ENCODE measurements around the gene AKAP13.
"Not testable (repeated sequence)": the region's sequence is repeated elsewhere in the genome, so short reads cannot be mapped to it uniquely, and the experiment has no call there.

AKAP13 gene

GRCh38 chr15:85500060-85500708, 119.8 kb downstream of the AKAP13 start:
- DNase-seq (ENCODE audit: low read depth): no peak

- DNase-seq (ENCODE audit: low read depth): no peak
Measured at GRCh38 chr15:85500729-85501128, 120.3 kb downstream of the AKAP13 start.

GRCh38 chr15:85501574-85501973, 121.2 kb downstream of the AKAP13 start:
- DNase-seq (ENCODE audit: low read depth): no peak

GRCh38 chr15:85503151-85503799, 122.9 kb downstream of the AKAP13 start:
- no peak for DNase-seq (ENCODE audit: low read depth)

- DNase-seq (ENCODE audit: low read depth): no peak
Measured at GRCh38 chr15:85504749-85505676, 124.6 kb downstream of the AKAP13 start.

DNA sequence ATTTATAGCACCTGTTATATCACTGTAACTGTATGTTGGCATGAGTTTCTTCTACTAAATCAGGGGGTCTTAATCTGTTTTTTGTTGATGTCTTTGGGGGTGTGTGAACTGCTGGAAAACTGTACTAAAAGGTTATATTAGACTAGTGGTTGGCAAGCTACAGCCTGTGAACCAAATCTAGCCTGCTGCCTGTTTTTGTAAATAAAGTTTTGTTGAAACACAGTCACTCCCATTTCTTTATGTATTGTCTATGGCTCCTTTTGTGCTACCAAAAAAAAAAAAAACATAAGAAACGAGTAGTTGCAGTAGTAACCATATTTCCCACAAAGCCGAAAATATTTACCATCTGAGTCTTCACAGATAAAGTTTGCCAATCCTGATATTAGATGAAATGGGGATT, 126.7 kb downstream of the AKAP13 start:
- no peak for DNase-seq (ENCODE audit: low read depth)

DNA sequence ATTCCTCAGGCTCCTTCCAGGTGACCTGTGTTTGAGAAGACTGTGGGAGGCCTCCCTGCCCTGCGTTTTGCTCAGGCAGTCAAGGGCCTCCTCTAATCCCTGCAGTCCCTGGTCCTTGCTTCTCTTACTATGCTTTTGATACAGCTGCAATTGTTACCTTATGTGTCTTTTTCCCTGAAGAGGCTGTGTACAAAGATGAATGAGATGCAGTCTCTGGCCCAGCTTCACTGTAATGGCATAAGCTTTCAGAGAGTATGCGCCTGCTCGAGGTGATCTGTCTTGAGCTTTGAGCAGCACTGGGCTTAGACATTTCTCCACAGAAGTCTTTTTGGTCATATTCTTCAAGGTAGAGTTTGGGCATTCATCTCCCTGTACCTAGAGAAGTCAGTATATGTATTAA, 129.6 kb downstream of the AKAP13 start:
- no peak for DNase-seq (ENCODE audit: low read depth)

- DNase-seq (ENCODE audit: low read depth): no peak
Measured at GRCh38 chr15:85514413-85514812, 134.0 kb downstream of the AKAP13 start.

GRCh38 chr15:85515212-85515611, 134.8 kb downstream of the AKAP13 start:
- no peak for DNase-seq (ENCODE audit: low read depth)

DNA sequence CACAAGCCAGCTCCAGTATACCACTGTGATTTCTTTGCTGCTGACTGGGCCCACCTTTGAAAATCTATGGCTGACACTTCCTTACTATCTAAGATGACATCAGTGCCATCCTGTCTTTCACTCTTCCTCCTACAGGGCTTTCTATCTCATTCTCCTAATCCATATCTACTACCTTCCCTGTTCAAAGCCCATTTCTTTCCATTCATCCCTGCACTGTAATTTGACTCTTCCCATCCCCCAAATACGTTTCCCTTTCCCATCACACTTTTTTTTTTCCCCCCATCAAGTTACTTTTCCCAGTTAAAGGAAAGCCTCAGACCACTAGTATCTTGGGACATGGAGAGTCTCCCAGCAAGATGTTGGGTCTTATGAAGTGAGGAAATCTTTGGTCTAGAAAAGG, 136.7 kb downstream of the AKAP13 start:
- DNase-seq (ENCODE audit: low read depth): no peak

- DNase-seq (ENCODE audit: low read depth): no peak
Measured at GRCh38 chr15:85518979-85519761, 138.8 kb downstream of the AKAP13 start.

GRCh38 chr15:85520650-85521049, 140.2 kb downstream of the AKAP13 start:
- no peak for DNase-seq (ENCODE audit: low read depth)

DNA sequence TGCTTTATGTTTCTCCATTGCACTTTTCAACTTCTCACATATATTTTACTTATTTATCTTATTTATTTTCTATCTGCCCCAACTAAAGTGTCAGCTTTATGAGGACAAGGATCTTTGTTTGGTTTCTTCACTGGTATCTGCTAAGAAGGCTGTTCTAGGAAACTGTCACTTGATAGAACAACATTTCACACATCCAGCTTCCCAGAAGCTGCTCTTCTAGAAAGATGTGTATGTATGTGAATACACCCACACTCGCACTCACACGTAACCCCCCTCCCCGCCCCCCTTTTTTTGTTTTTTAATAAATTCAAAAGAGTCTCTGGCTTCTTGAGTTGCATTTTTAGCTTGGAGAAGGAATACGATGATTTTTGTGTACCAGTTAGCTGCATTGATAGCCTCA, 143.1 kb downstream of the AKAP13 start:
- no peak for DNase-seq (ENCODE audit: low read depth)

GRCh38 chr15:85525755-85526154, 145.4 kb downstream of the AKAP13 start:
- no peak for DNase-seq (ENCODE audit: low read depth)

DNA sequence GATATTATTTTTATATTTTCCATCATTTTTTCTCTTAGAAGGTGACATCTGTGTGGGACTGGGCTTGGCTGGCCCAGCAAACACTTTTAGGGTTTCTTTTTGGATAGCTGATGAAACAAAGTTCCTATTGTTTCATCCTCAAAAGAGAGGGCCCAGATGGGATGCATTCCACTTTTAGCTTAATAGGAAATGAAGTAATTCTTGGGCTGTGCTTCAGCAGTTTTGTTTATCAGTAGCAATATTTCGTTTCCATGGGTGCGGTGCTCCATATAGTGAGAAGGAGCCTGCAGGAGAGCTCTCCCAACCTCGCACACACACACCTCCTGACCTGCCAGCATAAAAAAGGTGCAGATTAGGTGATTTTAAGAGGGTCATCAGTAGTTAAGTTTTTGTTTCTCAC, 147.5 kb downstream of the AKAP13 start:
- DNase-seq (ENCODE audit: low read depth): no peak

DNA sequence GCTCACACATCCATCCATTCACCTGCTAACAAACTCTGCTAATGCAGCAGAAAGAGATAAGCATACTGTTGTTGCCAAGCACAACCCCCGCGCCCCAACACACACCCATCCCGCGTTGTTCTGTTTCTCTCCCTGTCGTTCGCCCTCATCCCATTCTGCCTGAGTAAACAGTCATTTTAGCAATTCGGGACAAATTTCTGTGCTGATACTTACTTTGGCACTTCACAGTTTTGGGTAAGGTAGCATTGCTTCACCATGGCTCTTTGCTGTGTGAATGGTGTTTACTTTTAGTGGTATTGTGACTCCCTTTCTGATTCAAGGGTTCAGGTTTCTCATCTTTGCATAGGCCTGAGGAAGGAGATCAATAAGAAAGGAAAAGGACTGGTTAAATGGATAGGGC, 149.7 kb downstream of the AKAP13 start:
- DNase-seq (ENCODE audit: low read depth): no peak

DNA sequence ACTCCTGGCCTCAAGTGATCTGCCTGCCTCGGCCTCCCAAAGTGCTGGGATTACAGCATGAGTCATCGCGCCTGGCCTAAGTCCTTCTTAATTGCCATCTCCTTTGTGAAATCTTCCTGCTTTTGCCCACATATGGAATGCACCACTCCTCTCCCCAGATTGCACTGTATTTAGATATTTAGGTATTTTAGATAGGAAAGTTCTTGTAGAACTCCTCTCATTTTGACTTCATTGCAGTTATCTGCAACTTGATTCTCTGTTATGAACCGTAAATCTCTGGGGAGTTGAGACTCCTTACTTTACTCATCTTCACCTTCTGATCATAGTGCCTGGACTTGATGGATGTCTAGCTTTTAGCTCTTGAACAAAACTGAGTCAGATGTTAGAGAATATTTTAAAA, 150.7 kb downstream of the AKAP13 start:
- DNase-seq (ENCODE audit: low read depth): no peak

- no peak for DNase-seq (ENCODE audit: low read depth)
Measured at GRCh38 chr15:85532689-85533088, 152.3 kb downstream of the AKAP13 start.

- DNase-seq (ENCODE audit: low read depth): no peak
Measured at GRCh38 chr15:85534031-85534430, 153.6 kb downstream of the AKAP13 start.

- DNase-seq (ENCODE audit: low read depth): not testable (repeated sequence)
Measured at GRCh38 chr15:85535533-85536330, 155.3 kb downstream of the AKAP13 start.

- no peak for DNase-seq (ENCODE audit: low read depth)
Measured at GRCh38 chr15:85536341-85536740, 155.9 kb downstream of the AKAP13 start.
